ENCODE data around the gene WNT3.

GRCh38 chr17:46795379-46795952 is 23.0 kb downstream of the WNT3 start:
- TF ChIP-seq CTCF (IDR thresholded peaks at IDR 0.05) (no peak), POLR2A (IDR thresholded peaks at IDR 0.05) (no peak)

Data from heart left ventricle (tissue), 13 donors.